K562 (cell line): Measurements from ENCODE around the gene ATP2A3. TPM values are rescaled to one million over a fixed set of nuclear protein-coding genes. Genes with fewer than 3 reads are reported as not detected.

ENCODE experiments used
- ATAC-seq: fragments of 200-7000 bp; cut with Tn5 transposase; 3 replicates; pipeline ENCODE4 v1.9.1; 2020; ENCODE audit warnings: moderate library complexity
- Bru-seq: library from RNA; stranded (reverse); fragments of 400-500 nt; gene quantifications from one replicate; lab custom pipeline; 2021; lab: Mats Ljungman, UMichigan
- BruChase-seq, 2 experiments: library from RNA; stranded (reverse); fragments of 400-500 nt; gene quantifications; one replicate each; lab custom pipeline; 2021; lab: Mats Ljungman, UMichigan
- BruUV-seq: library from RNA; stranded (reverse); fragments of 400-500 nt; replicated peaks from 2 replicates; lab custom pipeline; 2021; lab: Mats Ljungman, UMichigan
- CTCF ChIA-PET: fragments of 300-600 bp; formaldehyde crosslinking; extraction: SDS; loops from one replicate; lab custom pipeline; 2021; ENCODE audit warnings: low intra/inter-chr PET ratio; lab: Yijun Ruan, JAX
- POLR2A ChIA-PET: fragments of 300-600, 350-650 bp; sonication (Branson Sonifier 250); formaldehyde crosslinking; extraction: SDS; loops from one replicate; lab custom pipeline; 2021; ENCODE audit warnings: antibody characterized with exemption, inconsistent platforms; lab: Yijun Ruan, JAX
- DNase-seq, 4 experiments: peaks; one replicate each; pipeline versions ENCODE4 v3.0.0 to v3.0.0-alpha.2; 2011 to 2018; ENCODE audit warnings: low spot score in 3 of 4, mixed read lengths in 3 of 4; ENCODE audit errors: extremely low read depth in 1 of 4
- FAIRE-seq: peaks from 2 replicates; lab custom pipeline; 2011; peaks lifted over from hg19 to GRCh38; lab: Jason Lieb, UNC
- H2AFZ ChIP-seq: 2 replicates; pipeline ENCODE4 v1.6.0; 2011; ENCODE audit warnings: low read depth, low read length, control low read depth, inconsistent platforms
- H3K27ac ChIP-seq: fragments of 200-600 bp; 3 replicates; pipeline ENCODE4 v1.8.0; 2011; ENCODE audit warnings: low read depth, mild to moderate bottlenecking, control low read depth, inconsistent platforms, low read length, moderate library complexity, mixed read lengths; ENCODE audit errors: extremely low read depth
- H3K27me3 ChIP-seq, 2 experiments: fragments of 300-600 bp in 1 of 2; 2 replicates in 1 of 2; 3 replicates in 1 of 2; pipeline versions ENCODE4 v1.6.0 to v1.8.0; 2011; ENCODE audit warnings: inconsistent platforms in 2 of 2, low read length in 2 of 2, mild to moderate bottlenecking in 1 of 2, mixed read lengths in 1 of 2, moderate library complexity in 1 of 2; ENCODE audit not compliant: control insufficient read depth in 2 of 2, insufficient read depth in 2 of 2
- H3K36me3 ChIP-seq: fragments of 300-600 bp; 3 replicates; pipeline ENCODE4 v1.8.0; 2011; ENCODE audit warnings: mild to moderate bottlenecking, low read length, inconsistent platforms; ENCODE audit not compliant: control insufficient read depth, insufficient read depth
- H3K4me1 ChIP-seq, 2 experiments: fragments of 200-600 bp in 1 of 2; replicated peaks in 1 of 2; 2 replicates in 1 of 2; 3 replicates in 1 of 2; pipeline versions ENCODE4 v1.5.1 to v1.8.0; 2011; ENCODE audit warnings: inconsistent platforms in 2 of 2, low read length in 2 of 2, mild to moderate bottlenecking in 1 of 2, mixed read lengths in 1 of 2, moderate library complexity in 1 of 2; ENCODE audit not compliant: control insufficient read depth in 2 of 2, insufficient read depth in 2 of 2
- H3K4me2 ChIP-seq: 2 replicates; pipeline ENCODE4 v1.6.1; 2011; ENCODE audit warnings: low read length, control low read depth, inconsistent platforms, mixed read lengths; ENCODE audit not compliant: insufficient read depth
- H3K4me3 ChIP-seq: fragments of 200-600 bp; sonication (generic), shearing (Covaris generic); 2 replicates; pipeline ENCODE4 v1.5.1; 2016; ENCODE audit warnings: control low read depth, inconsistent platforms
- H3K79me2 ChIP-seq: fragments of 200-600 bp; 3 replicates; pipeline ENCODE4 v1.8.0; 2011; ENCODE audit warnings: low read length, inconsistent platforms; ENCODE audit not compliant: control insufficient read depth, insufficient read depth
- H3K9ac ChIP-seq, 2 experiments: 2 replicates each; pipeline versions ENCODE4 v1.6.0 to v1.6.1; 2011; ENCODE audit warnings: low read depth in 2 of 2, low read length in 2 of 2, control low read depth in 1 of 2, inconsistent platforms in 1 of 2, mild to moderate bottlenecking in 1 of 2, mixed read lengths in 1 of 2; ENCODE audit not compliant: insufficient read depth in 1 of 2
- H3K9me1 ChIP-seq: one replicate; pipeline ENCODE4 v1.6.0; 2011; ENCODE audit warnings: inconsistent platforms, mild to moderate bottlenecking, low read length, moderate library complexity; ENCODE audit not compliant: control insufficient read depth, insufficient read depth
- H3K9me3 ChIP-seq: replicated peaks from 2 replicates; pipeline ENCODE4 v1.5.1; 2011; ENCODE audit warnings: low read depth, low read length, inconsistent platforms; ENCODE audit not compliant: control insufficient read depth, insufficient read depth
- H4K20me1 ChIP-seq: replicated peaks from 2 replicates; pipeline ENCODE4 v1.6.1; 2011; ENCODE audit warnings: low read length, inconsistent platforms, mixed read lengths; ENCODE audit not compliant: control insufficient read depth, insufficient read depth
- DIDO1 ChIP-seq: fragments of 450-650 bp; IDR thresholded peaks from 2 replicates; pipeline ENCODE4 v1.6.1; 2016; ENCODE audit warnings: low read depth, missing biosample characterization, missing genetic modification characterization
- HDAC6 ChIP-seq: IDR thresholded peaks from 2 replicates; pipeline ENCODE4 v1.6.1; 2012; ENCODE audit warnings: low read depth, mild to moderate bottlenecking, control low read depth, inconsistent platforms, low read length, moderate library complexity
- MAZ ChIP-seq, 2 experiments: fragments of 450-650 bp in 1 of 2; sonication (generic) in 1 of 2; formaldehyde crosslinking; IDR thresholded peaks in 1 of 2; conservative IDR thresholded peaks in 1 of 2; 2 replicates each; pipeline versions ENCODE4 v1.4.0 to v1.5.0; 2020; ENCODE audit warnings: mild to moderate bottlenecking in 1 of 2, missing genetic modification reagents in 1 of 2
- NONO ChIP-seq, 2 experiments: fragments of 200-400 bp in 1 of 2; fragments of 450-650 bp in 1 of 2; formaldehyde crosslinking in 1 of 2; IDR thresholded peaks; 2 replicates each; pipeline ENCODE4 v1.6.1; 2017; ENCODE audit warnings: low read depth in 2 of 2, mild to moderate bottlenecking in 2 of 2, moderate library complexity in 2 of 2, low read length in 1 of 2
- RBM14 ChIP-seq: fragments of 200-400 bp; formaldehyde crosslinking; IDR thresholded peaks from 2 replicates; pipeline ENCODE4 v1.6.1; 2018; ENCODE audit warnings: low read depth, mild to moderate bottlenecking, low read length, moderate library complexity, borderline replicate concordance; ENCODE audit not compliant: insufficient read depth
- SIN3A ChIP-seq, 2 experiments: fragments of 150-350 bp in 1 of 2; IDR thresholded peaks; 2 replicates each; pipeline ENCODE4 v1.6.1; 2011 to 2016; ENCODE audit warnings: borderline replicate concordance in 2 of 2, low read depth in 2 of 2, low read length in 2 of 2, mild to moderate bottlenecking in 2 of 2, moderate library complexity in 2 of 2; ENCODE audit not compliant: control insufficient read depth in 1 of 2
- ZNF23 ChIP-seq: fragments of 250-450 bp; sonication (Bioruptor Pico); IDR thresholded peaks from 2 replicates; pipeline ENCODE4 v1.4.0; 2020; ENCODE audit warnings: mild to moderate bottlenecking
- WGBS: fragments of 100-300 bp; shearing (Covaris generic); methylation state at CpG from one replicate; pipeline ENCODE4 v1.1.6; 2016; ENCODE audit warnings: low coverage, mixed read lengths; ENCODE audit not compliant: insufficient coverage; ENCODE audit errors: missing lambda C conversion rate; 5-methylcytosine and 5-hydroxymethylcytosine counted together
- in situ Hi-C: fragments of 300-500 bp; cut with MboI; formaldehyde crosslinking; loops from 4 replicates; pipeline ENCODE4 v1.15.0; 2018; ENCODE audit warnings: inconsistent platforms, mixed read lengths
- intact Hi-C: fragments of 100-400 bp; cut with micrococcal nuclease; formaldehyde crosslinking; loops from 2 replicates; pipeline ENCODE4 v1.14.2; 2022
- long read RNA-seq, 3 experiments: library from polyadenylated mRNA in 2 of 3; library from RNA in 1 of 3; unstranded in 2 of 3; stranded (forward) in 1 of 3; transcript quantifications; one replicate each; pipeline ENCODE4 v2.0.0, GENCODE V29; 2019 to 2022
- polyA minus RNA-seq, 3 experiments: library from RNA; depleted of rRNA, polyadenylated mRNA; stranded (reverse); fragments of >200 nt; gene quantifications; 2 replicates each; pipeline ENCODE4 v1.2.3, GENCODE V29; 2011
- polyA plus RNA-seq, 8 experiments: library from polyadenylated mRNA; depleted of rRNA in 4 of 8; stranded (reverse) in 5 of 8; unstranded in 3 of 8; fragments of >200 nt; fragmentation: Nextera tagmentation in 2 of 8; fragmentation: Illumina TruSeq in 1 of 8; extraction: Ambion mirVana in 2 of 8; extraction: Trizol in 1 of 8; gene quantifications; 2 replicates each; pipeline versions ENCODE4 v1.2.1 to v1.2.3, GENCODE V29; 2011 to 2014; ENCODE audit warnings: inconsistent platforms in 1 of 8, missing spikeins in 1 of 8
- total RNA-seq, 7 experiments: library from RNA; depleted of rRNA in 6 of 7; stranded (reverse); fragments of >200 nt in 6 of 7; fragmentation: Illumina TruSeq in 2 of 7; extraction: Trizol in 2 of 7; gene quantifications; 2 replicates each; pipeline versions ENCODE4 v1.2.1 to v1.2.3, GENCODE V29; 2011 to 2021; ENCODE audit warnings: low replicate concordance in 1 of 7
- TF ChIP-seq, protein P1 (sequence below): sonication (generic); formaldehyde crosslinking; IDR thresholded peaks from 2 replicates; pipeline ENCODE4 v1.8.1; 2023; ENCODE audit warnings: mild to moderate bottlenecking, missing genetic modification reagents
- TF ChIP-seq, protein P2 (sequence below): fragments of 450-650 bp; formaldehyde crosslinking; IDR thresholded peaks from 2 replicates; pipeline ENCODE4 v1.4.0; 2022; ENCODE audit warnings: missing genetic modification characterization

The ATP2A3 gene
- 198 and 586 TPM in 2 replicates for total RNA-seq (2011; cell fraction: chromatin; rRNA removed; ENCODE audit: low replicate concordance)
- total RNA-seq (2011; cell fraction: nucleolus; rRNA removed) = 353 and 436 TPM in 2 replicates
- 289 and 326 TPM in 2 replicates for total RNA-seq (2011; cell fraction: nucleoplasm; rRNA removed)
- total RNA-seq (2014; rRNA removed) = 41.2 and 50.7 TPM in 2 replicates
- total RNA-seq (2014; rRNA removed; fragmentation: Illumina TruSeq; extraction: Trizol) = 9.0 and 9.2 TPM in 2 replicates
- total RNA-seq (2015; rRNA removed; fragmentation: Illumina TruSeq; extraction: Trizol) = 16.9 TPM in 2 replicates
- 79.7 and 103 TPM in 2 replicates for total RNA-seq (2021)
- polyA plus RNA-seq (2011; rRNA removed) = 42.6 and 65.4 TPM in 2 replicates
- polyA plus RNA-seq (2011; cell fraction: cytosol; rRNA removed) = 45.9 and 88.8 TPM in 2 replicates
- 230 and 368 TPM in 2 replicates for polyA plus RNA-seq (2011; cell fraction: nucleus; rRNA removed)
- 77.5 and 466 TPM in 2 replicates for polyA plus RNA-seq (2012)
- polyA plus RNA-seq (2014; fragmentation: Illumina TruSeq; extraction: Trizol) = 31.3 and 65.0 TPM in 2 replicates
- under 1 TPM; 0.65 to 0.66 TPM for polyA plus RNA-seq (2014; fragmentation: Nextera tagmentation; extraction: Ambion mirVana)
- polyA plus RNA-seq (2014; rRNA removed) = 54.5 and 66.9 TPM in 2 replicates
- polyA minus RNA-seq (2011; rRNA and poly(A)+ RNA removed) = 33.8 and 63.1 TPM in 2 replicates
- 71.3 and 83.9 TPM in 2 replicates for polyA minus RNA-seq (2011; cell fraction: cytosol; rRNA and poly(A)+ RNA removed)
- polyA minus RNA-seq (2011; cell fraction: nucleus; rRNA and poly(A)+ RNA removed) = 85.0 and 89.2 TPM in 2 replicates
- percentile 74 among the genes with signal in this experiment for Bru-seq, nascent RNA
- percentile 66 among the genes with signal in this experiment for BruChase-seq, experiment 1, labeled RNA remaining after a 2-hour chase
- percentile 68 among the genes with signal in this experiment for BruChase-seq, experiment 2, labeled RNA remaining after a 6-hour chase
- long read RNA-seq, experiment 1, full-length matches to known transcripts = 8 of 114 reads
- long read RNA-seq, experiment 1, partial matches to known transcripts = 41 of 114 reads
- long read RNA-seq, experiment 1, other reads (novel, unspliced or antisense) = 65 of 114 reads
- long read RNA-seq, experiment 2, full-length matches to known transcripts = 4 of 47 reads
- long read RNA-seq, experiment 2, partial matches to known transcripts = 15 of 47 reads
- long read RNA-seq, experiment 2, other reads (novel, unspliced or antisense) = 28 of 47 reads
- long read RNA-seq, experiment 3, full-length matches to known transcripts = 2 of 15 reads
- long read RNA-seq, experiment 3, partial matches to known transcripts = 9 of 15 reads
- long read RNA-seq, experiment 3, other reads (novel, unspliced or antisense) = 4 of 15 reads

DNA sequence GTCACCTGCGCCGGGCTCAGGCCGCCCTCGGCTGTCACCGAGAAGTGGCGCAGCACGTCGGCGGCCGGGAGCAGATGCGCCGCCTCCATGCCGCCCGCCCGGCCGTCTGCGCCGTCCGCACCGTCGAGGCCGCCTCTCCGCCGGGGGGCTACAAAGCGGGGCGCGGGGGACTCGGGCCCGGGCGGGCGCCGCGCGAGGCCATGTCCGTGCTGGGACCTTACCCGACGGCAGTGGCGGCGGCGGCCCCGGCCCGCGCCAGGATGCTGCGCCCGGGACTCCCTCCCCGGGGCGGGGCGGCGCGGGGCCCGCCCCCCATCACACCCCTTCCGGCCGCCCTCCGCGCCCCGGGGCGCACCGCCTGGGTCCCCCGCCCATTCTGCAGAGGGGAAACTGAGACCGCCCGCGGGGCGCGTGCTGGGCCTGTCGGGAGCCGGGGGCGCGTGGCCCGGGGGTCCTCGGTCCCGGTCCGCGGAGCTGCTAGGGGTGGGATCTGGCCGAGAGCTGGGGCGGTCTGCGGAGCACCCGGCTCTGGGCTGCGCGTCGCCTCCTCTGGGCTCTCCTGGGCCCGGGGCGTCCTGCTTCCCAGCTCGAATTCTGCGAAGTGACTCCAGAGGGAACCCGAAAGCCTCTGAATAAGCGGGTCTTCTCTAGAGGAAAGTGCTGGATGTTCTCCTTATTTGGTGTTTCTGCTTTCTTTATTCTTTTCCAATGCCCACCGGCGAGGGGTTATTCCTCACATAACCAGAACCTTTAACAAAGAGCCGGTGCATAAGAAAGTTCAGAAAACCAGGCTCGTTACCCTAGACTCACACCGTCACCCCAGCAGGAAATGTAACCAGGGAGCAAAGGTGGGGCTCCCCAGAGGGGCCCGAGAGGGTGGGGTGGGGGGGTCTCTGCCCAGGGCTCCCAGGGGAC, at the start of gene ATP2A3:
Gene ATP2A3, minus strand, starts transcription at position 235 of the 915 bp plus-strand sequence. Its CDS starts 146 bp downstream, at position 89.
- intact Hi-C loops = loop anchor here (1.0 kb wide), 1 partner anchor 38 kb away; no protein-coding TSS in a partner anchor
- H3K36me3 ChIP-seq = peaks cover 7% of the 10 kb centered on the region; the same call in 2 of the 3 replicates
- peak within 1 kb of the TSS; percentile 62; the same call in 1 of the 2 replicates for H2AFZ ChIP-seq
- ChIA-PET CTCF (interaction anchor here (0.9 kb wide), 1 partner anchor 39 kb away, joined by 4 read pairs; no protein-coding TSS in a partner anchor), POLR2A (interaction anchor here (0.6 to 2.1 kb wide), 7 partner anchors 10 to 163 kb away, joined by 3 to 6 read pairs (median 3); no protein-coding TSS in a partner anchor)
- 0 out of 2 replicates have a peak, but pooled peaks cover 7% of the 10 kb centered on the region for H4K20me1 ChIP-seq
- DNase-seq (peak; percentile 64 to 86 (median 81)), ATAC-seq (peak; percentile 71), FAIRE-seq (no peak)
- 2% methylated on average over 9 of the region's 92 CpGs for WGBS
- peak within 1 kb of the TSS; percentile 78 to 91 for H3K9ac ChIP-seq
- H3K9me1 ChIP-seq = no peaks in the 10 kb centered on the region
- no peaks in the 10 kb centered on the region for H3K9me3 ChIP-seq
- peak within 1 kb of the TSS; percentile 73 for H3K4me3 ChIP-seq
- no peaks in the 10 kb centered on the region for H3K27me3 ChIP-seq
- BruUV-seq = TSS peak; percentile 92
- H3K4me1 ChIP-seq = peaks cover 43 to 73% of the 10 kb centered on the region in 2 experiments
- H3K27ac ChIP-seq = peak within 1 kb of the TSS; percentile 88
- peak within 1 kb of the TSS; percentile 84 for H3K4me2 ChIP-seq
- in situ Hi-C loops = no loop called here
- H3K79me2 ChIP-seq = peaks cover 48% of the 10 kb centered on the region
- TF ChIP-seq, protein P1, sequence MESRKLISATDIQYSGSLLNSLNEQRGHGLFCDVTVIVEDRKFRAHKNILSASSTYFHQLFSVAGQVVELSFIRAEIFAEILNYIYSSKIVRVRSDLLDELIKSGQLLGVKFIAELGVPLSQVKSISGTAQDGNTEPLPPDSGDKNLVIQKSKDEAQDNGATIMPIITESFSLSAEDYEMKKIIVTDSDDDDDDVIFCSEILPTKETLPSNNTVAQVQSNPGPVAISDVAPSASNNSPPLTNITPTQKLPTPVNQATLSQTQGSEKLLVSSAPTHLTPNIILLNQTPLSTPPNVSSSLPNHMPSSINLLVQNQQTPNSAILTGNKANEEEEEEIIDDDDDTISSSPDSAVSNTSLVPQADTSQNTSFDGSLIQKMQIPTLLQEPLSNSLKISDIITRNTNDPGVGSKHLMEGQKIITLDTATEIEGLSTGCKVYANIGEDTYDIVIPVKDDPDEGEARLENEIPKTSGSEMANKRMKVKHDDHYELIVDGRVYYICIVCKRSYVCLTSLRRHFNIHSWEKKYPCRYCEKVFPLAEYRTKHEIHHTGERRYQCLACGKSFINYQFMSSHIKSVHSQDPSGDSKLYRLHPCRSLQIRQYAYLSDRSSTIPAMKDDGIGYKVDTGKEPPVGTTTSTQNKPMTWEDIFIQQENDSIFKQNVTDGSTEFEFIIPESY (CRISPR knock-in tag) = no peak
- TF ChIP-seq ZNF23 (CRISPR knock-in tag) (no peak), DIDO1 (tag) (no peak), HDAC6 (no peak), SIN3A (IDR thresholded peaks at IDR 0.05; ENCODE audit: borderline replicate concordance in 2 of 2, control insufficient read depth in 1 of 2, low read depth in 2 of 2, low read length in 2 of 2) (peak in 1 of 2 experiments; percentile 46; a peak in 1 of 4 replicates), MAZ (CRISPR knock-in tag; conservative IDR thresholded peaks at IDR 0.05 in 1 of 2, IDR thresholded peaks at IDR 0.05 in 1 of 2) (peak in 1 of 2 experiments; percentile 69; a peak in 3 of 4 replicates), NONO (IDR thresholded peaks at IDR 0.05; ENCODE audit: low read depth in 2 of 2, low read length in 1 of 2) (peak; percentile 16 to 73; a peak in 2 of 4 replicates), RBM14 (0 out of 2 replicates have a peak, but pooled peaks have one; percentile 86)
- TF ChIP-seq, protein P2, sequence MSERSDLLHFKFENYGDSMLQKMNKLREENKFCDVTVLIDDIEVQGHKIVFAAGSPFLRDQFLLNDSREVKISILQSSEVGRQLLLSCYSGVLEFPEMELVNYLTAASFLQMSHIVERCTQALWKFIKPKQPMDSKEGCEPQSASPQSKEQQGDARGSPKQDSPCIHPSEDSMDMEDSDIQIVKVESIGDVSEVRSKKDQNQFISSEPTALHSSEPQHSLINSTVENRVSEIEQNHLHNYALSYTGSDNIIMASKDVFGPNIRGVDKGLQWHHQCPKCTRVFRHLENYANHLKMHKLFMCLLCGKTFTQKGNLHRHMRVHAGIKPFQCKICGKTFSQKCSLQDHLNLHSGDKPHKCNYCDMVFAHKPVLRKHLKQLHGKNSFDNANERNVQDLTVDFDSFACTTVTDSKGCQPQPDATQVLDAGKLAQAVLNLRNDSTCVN = no peak
